ENCODE measurements around the gene CTAGE1. TPM values are rescaled to one million over a fixed set of nuclear protein-coding genes. Genes with fewer than 3 reads are reported as not detected.
"Not testable (repeated sequence)": the region's sequence is repeated elsewhere in the genome, so short reads cannot be mapped to it uniquely, and the experiment has no call there.

The CTAGE1 gene
- polyA plus RNA-seq (ENCODE audit: insufficient read length in 10 of 10): not detected
- long read RNA-seq, donor 1: 0 reads
- long read RNA-seq, donor 2: 0 reads
- long read RNA-seq, donor 3: 0 reads
- long read RNA-seq, donor 4: 0 reads
- long read RNA-seq, donor 5: 0 reads
- long read RNA-seq, donor 6: 0 reads
- long read RNA-seq, donor 7: 0 reads
- long read RNA-seq, donor 8: 0 reads
- long read RNA-seq, donor 9: 0 reads

GRCh38 chr18:22417496-22418188 is at the start of gene CTAGE1:
Gene CTAGE1, minus strand, starts transcription at chr18:22417915. Its CDS starts 104 bp downstream, at chr18:22417811.
- no peak for DNase-seq

GRCh38 chr18:22466608-22467395 is 49.1 kb upstream of the CTAGE1 start:
- DNase-seq: peak in 1 of 3 donors; percentile 54

- DNase-seq: peak; percentile 35 to 92 (median 45)
These were observed 48.2 kb upstream of the CTAGE1 start for GRCh38 chr18:22465859-22466457.

GRCh38 chr18:22463076-22463475 is 45.4 kb upstream of the CTAGE1 start:
- DNase-seq: no peak

- no peak for DNase-seq
These were observed 41.8 kb upstream of the CTAGE1 start for GRCh38 chr18:22459491-22459890.

- DNase-seq: no peak
These were observed 39.8 kb upstream of the CTAGE1 start for GRCh38 chr18:22457524-22457923.

- no peak for DNase-seq
These were observed 38.8 kb upstream of the CTAGE1 start for GRCh38 chr18:22456547-22456946.

- DNase-seq: no peak
These were observed 38.4 kb upstream of the CTAGE1 start for GRCh38 chr18:22456116-22456480.

- DNase-seq: no peak
These were observed 37.9 kb upstream of the CTAGE1 start for GRCh38 chr18:22455425-22456115.

- no peak for DNase-seq
These were observed 35.6 kb upstream of the CTAGE1 start for GRCh38 chr18:22453315-22453714.

- no peak for DNase-seq
These were observed 34.5 kb upstream of the CTAGE1 start for GRCh38 chr18:22452226-22452668.

GRCh38 chr18:22451796-22452195 is 34.1 kb upstream of the CTAGE1 start:
- peak in 1 of 3 donors; percentile 43 for DNase-seq

GRCh38 chr18:22450766-22451165 is 33.1 kb upstream of the CTAGE1 start:
- not testable (repeated sequence) for DNase-seq

GRCh38 chr18:22450318-22450717 is 32.6 kb upstream of the CTAGE1 start:
- DNase-seq: not testable (repeated sequence)

- not testable (repeated sequence) for DNase-seq
These were observed 32.0 kb upstream of the CTAGE1 start for GRCh38 chr18:22449753-22450152.

- no peak for DNase-seq
These were observed 30.5 kb upstream of the CTAGE1 start for GRCh38 chr18:22448238-22448637.

GRCh38 chr18:22447792-22448191 is 30.1 kb upstream of the CTAGE1 start:
- no peak for DNase-seq

GRCh38 chr18:22446911-22447310 is 29.2 kb upstream of the CTAGE1 start:
- DNase-seq: no peak

GRCh38 chr18:22446325-22446724 is 28.6 kb upstream of the CTAGE1 start:
- DNase-seq: no peak

GRCh38 chr18:22441638-22442037 is 23.9 kb upstream of the CTAGE1 start:
- DNase-seq: no peak

GRCh38 chr18:22439447-22439846 is 21.7 kb upstream of the CTAGE1 start:
- no peak for DNase-seq

GRCh38 chr18:22436136-22436535 is 18.4 kb upstream of the CTAGE1 start:
- no peak for DNase-seq

Measured in muscle of back (tissue), 13 donors.